ENCODE measurements around the gene TELO2.

Gene TELO2

GRCh38 chr16:1500465-1501150, 7.4 kb downstream of the TELO2 start:
- DNase-seq, result no peak

GRCh38 chr16:1501630-1502029, 8.5 kb downstream of the TELO2 start:
- no peak for DNase-seq

GRCh38 chr16:1502092-1503004, 9.2 kb downstream of the TELO2 start:
- DNase-seq, result no peak

GRCh38 chr16:1503110-1503955, 10.2 kb downstream of the TELO2 start:
- no peak for DNase-seq

GRCh38 chr16:1505073-1505844, 12.1 kb downstream of the TELO2 start:
- no peak for DNase-seq

GRCh38 chr16:1505912-1506311, 12.8 kb downstream of the TELO2 start:
- no peak for DNase-seq

- DNase-seq, result no peak
Observed at GRCh38 chr16:1506494-1507213, 13.5 kb downstream of the TELO2 start.

- DNase-seq, result no peak
Observed at GRCh38 chr16:1508494-1509187, 15.5 kb downstream of the TELO2 start.

GRCh38 chr16:1509307-1510221, 16.4 kb downstream of the TELO2 start:
- no peak for DNase-seq

- DNase-seq, result no peak
Observed at GRCh38 chr16:1510272-1510671, 17.1 kb downstream of the TELO2 start.

- no peak for DNase-seq
Observed at GRCh38 chr16:1510941-1511351, 17.8 kb downstream of the TELO2 start.

- DNase-seq, result no peak
Observed at GRCh38 chr16:1511662-1512569, 18.8 kb downstream of the TELO2 start.

GRCh38 chr16:1512774-1513173, 19.6 kb downstream of the TELO2 start:
- DNase-seq, result no peak

GRCh38 chr16:1514507-1514906, 21.3 kb downstream of the TELO2 start:
- no peak for DNase-seq

- no peak for DNase-seq
Observed at GRCh38 chr16:1518626-1519135, 25.5 kb downstream of the TELO2 start.

GRCh38 chr16:1519831-1520230, 26.7 kb downstream of the TELO2 start:
- DNase-seq, result no peak

GRCh38 chr16:1520461-1520860, 27.3 kb downstream of the TELO2 start:
- DNase-seq, result no peak

- no peak for DNase-seq
Observed at GRCh38 chr16:1523581-1524245, 30.6 kb downstream of the TELO2 start.
